Epithelial cell of proximal tubule (primary cell): ENCODE measurements around the gene NSD1. TPM values are rescaled to one million over a fixed set of nuclear protein-coding genes. Genes with fewer than 3 reads are reported as not detected.
"Not testable (repeated sequence)": the region's sequence is repeated elsewhere in the genome, so short reads cannot be mapped to it uniquely, and the experiment has no call there.

Source experiments
- DNase-seq: peaks from one replicate; pipeline ENCODE4 v3.0.0-alpha.2; 2011; ENCODE audit warnings: low read depth
- H3K4me3 ChIP-seq: 2 replicates; pipeline ENCODE4 v1.5.1; 2011; ENCODE audit warnings: low read depth, mild to moderate bottlenecking, low read length
- CTCF ChIP-seq: conservative IDR thresholded peaks from 2 replicates; pipeline ENCODE4 v1.5.1; 2012; ENCODE audit warnings: low read depth, mild to moderate bottlenecking, low read length
- total RNA-seq: library from RNA; depleted of rRNA; stranded (reverse); fragments of >200 nt; gene quantifications from 2 replicates; pipeline ENCODE4 v1.2.3, GENCODE V29; 2015

The NSD1 gene
- total RNA-seq, 1 donor from 2014 or later: 30.6 TPM

GRCh38 chr5:177169271-177169670, 35.7 kb downstream of the NSD1 start:
- no peak overlapping the region for H3K4me3 ChIP-seq
- TF ChIP-seq CTCF: no peak
- no peak for DNase-seq

- no peak overlapping the region for H3K4me3 ChIP-seq
- DNase-seq: no peak
- TF ChIP-seq CTCF: no peak
Observed at GRCh38 chr5:177171961-177172360, 38.4 kb downstream of the NSD1 start.

- H3K4me3 ChIP-seq: no peak overlapping the region
- DNase-seq: no peak
- TF ChIP-seq CTCF: no peak
Observed at GRCh38 chr5:177175336-177175735, 41.8 kb downstream of the NSD1 start.

GRCh38 chr5:177176175-177176711, 42.7 kb downstream of the NSD1 start:
- no peak overlapping the region for H3K4me3 ChIP-seq
- no peak for TF ChIP-seq CTCF
- no peak for DNase-seq

GRCh38 chr5:177177847-177178437, 44.4 kb downstream of the NSD1 start:
- H3K4me3 ChIP-seq, DNase-seq: not testable (repeated sequence)

GRCh38 chr5:177178733-177179304, 45.2 kb downstream of the NSD1 start:
- no peak for TF ChIP-seq CTCF
- H3K4me3 ChIP-seq: no peak overlapping the region
- DNase-seq: no peak

- no peak for TF ChIP-seq CTCF
- H3K4me3 ChIP-seq: no peak overlapping the region
- no peak for DNase-seq
Observed at GRCh38 chr5:177179431-177179830, 45.9 kb downstream of the NSD1 start.
